OCI-LY1 (cell line): ENCODE data around the gene TRIM62.

Experiments used
- CTCF ChIP-seq: fragments of 200-600 bp; sonication (generic), shearing (Covaris generic); IDR thresholded peaks from 2 replicates; pipeline ENCODE4 v1.5.1; 2017; ENCODE audit warnings: mild to moderate bottlenecking, antibody characterized with exemption, low read length, moderate library complexity, mixed read lengths
- EZH2 ChIP-seq: fragments of 200-600 bp; sonication (generic), shearing (Covaris generic); IDR thresholded peaks from 2 replicates; pipeline ENCODE4 v1.8.0; 2017; ENCODE audit warnings: borderline replicate concordance, mixed run types, mild to moderate bottlenecking, antibody characterized with exemption, low read length, moderate library complexity, mixed read lengths

DNA sequence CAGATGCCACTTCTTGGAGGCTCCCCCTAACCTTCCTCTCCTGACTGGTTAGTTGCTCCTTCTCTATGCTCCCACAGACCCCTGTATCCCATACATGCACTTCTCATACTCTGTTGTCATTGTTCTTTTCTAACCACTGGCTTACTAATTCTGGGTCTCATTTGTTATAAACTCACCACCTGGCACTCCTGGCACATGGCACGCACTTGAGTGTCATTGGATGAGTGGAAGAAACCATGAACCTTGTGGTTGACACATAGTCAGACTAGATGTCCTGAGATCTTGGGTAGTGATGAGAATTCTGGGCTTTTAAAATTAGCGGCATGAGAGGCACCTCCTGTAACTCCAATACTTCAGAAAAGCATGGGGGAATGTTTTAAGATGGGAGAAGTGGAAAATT lies 49.3 kb downstream of the TRIM62 start:
- TF ChIP-seq CTCF (no peak), EZH2 (no peak)
